Fibroblast of pulmonary artery (primary cell): Measurements from ENCODE around the gene HNRNPH1.

Experiments
- DNase-seq: peaks from one replicate; pipeline ENCODE4 v3.0.0-alpha.2; 2010; ENCODE audit warnings: low read depth
- H3K4me3 ChIP-seq: replicated peaks from 2 replicates; pipeline ENCODE4 v1.5.1; 2011; ENCODE audit warnings: low read depth, mild to moderate bottlenecking, control low read depth, low read length, moderate library complexity
- CTCF ChIP-seq: IDR thresholded peaks from 2 replicates; pipeline ENCODE4 v1.5.1; 2011; ENCODE audit warnings: mild to moderate bottlenecking, control low read depth, low read length, inconsistent platforms; ENCODE audit errors: missing control alignments

Gene HNRNPH1

GRCh38 chr5:179607160-179607931, 16.1 kb downstream of the HNRNPH1 start:
- no peak overlapping the region for H3K4me3 ChIP-seq
- DNase-seq: no peak
- TF ChIP-seq CTCF: no peak

DNA sequence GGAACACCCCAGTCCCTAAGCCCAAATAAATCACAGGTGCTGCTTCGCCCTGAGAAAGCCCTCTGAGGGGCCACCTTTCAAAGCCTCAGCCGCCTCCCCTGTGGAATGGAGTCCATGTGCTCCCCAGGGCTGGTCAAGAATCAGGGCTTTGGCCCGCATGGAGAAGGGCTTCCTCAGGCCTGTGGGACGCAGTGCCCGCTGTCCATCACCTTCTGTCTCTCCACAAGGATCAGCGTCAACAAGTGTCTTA, 16.6 kb downstream of the HNRNPH1 start:
- TF ChIP-seq CTCF: no peak
- DNase-seq: no peak
- no peak overlapping the region for H3K4me3 ChIP-seq

- TF ChIP-seq CTCF: no peak
- DNase-seq: no peak
- H3K4me3 ChIP-seq: no peak overlapping the region
Observed at GRCh38 chr5:179606071-179606909, 17.2 kb downstream of the HNRNPH1 start.

- H3K4me3 ChIP-seq: no peak overlapping the region
- no peak for DNase-seq
- TF ChIP-seq CTCF: no peak
Observed at GRCh38 chr5:179605026-179605833, 18.2 kb downstream of the HNRNPH1 start.

DNA sequence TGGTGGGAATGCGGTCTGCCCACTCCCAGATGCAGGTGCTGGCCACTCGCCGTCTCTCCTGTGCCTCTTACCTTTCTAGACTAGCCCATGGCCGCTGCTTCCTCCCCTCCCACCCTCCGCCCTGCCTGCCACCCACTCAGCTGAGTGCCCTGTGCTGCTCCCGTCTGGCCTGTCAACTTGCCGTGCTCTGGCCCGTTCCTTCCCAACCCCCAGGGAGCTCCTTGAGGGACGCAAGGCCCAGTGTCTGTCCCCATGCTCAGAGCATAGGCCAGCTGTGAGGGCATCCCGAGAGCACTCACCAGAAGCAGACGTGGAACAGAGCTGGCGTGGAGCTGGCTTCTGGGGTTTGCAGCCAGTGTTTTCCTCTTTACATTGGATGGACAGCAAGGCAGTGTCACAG, 20.2 kb downstream of the HNRNPH1 start:
- H3K4me3 ChIP-seq: no peak overlapping the region
- DNase-seq: no peak
- no peak for TF ChIP-seq CTCF

GRCh38 chr5:179601871-179602625, 21.4 kb downstream of the HNRNPH1 start:
- DNase-seq: no peak
- no peak for TF ChIP-seq CTCF
- no peak overlapping the region for H3K4me3 ChIP-seq
